Type B pancreatic cell (in vitro differentiated cells): Measurements from ENCODE around the gene TMC1. TPM values are rescaled to one million over a fixed set of nuclear protein-coding genes. Genes with fewer than 3 reads are reported as not detected.

Experiments used
- DNase-seq: peaks from one replicate; pipeline ENCODE4 v3.0.0; 2021; ENCODE audit warnings: mixed read lengths; ENCODE audit not compliant: unreplicated experiment; ENCODE audit errors: extremely low spot score
- H3K27ac Mint-ChIP-seq: 2 replicates; pipeline ENCODE4 v1.8.0; 2021; ENCODE audit warnings: mild to moderate bottlenecking, mixed read lengths
- H3K27me3 Mint-ChIP-seq: 2 replicates; pipeline ENCODE4 v1.8.0; 2021; ENCODE audit warnings: mixed read lengths
- H3K36me3 Mint-ChIP-seq: 2 replicates; pipeline ENCODE4 v1.8.0; 2021; ENCODE audit warnings: mixed read lengths
- H3K4me1 Mint-ChIP-seq: one replicate; pipeline ENCODE4 v1.8.0; 2021; ENCODE audit warnings: mixed read lengths; ENCODE audit not compliant: unreplicated experiment
- H3K4me3 Mint-ChIP-seq: 2 replicates; pipeline ENCODE4 v1.8.0; 2021; ENCODE audit warnings: mild to moderate bottlenecking, mixed read lengths
- H3K9me3 Mint-ChIP-seq: 2 replicates; pipeline ENCODE4 v1.8.0; 2021; ENCODE audit warnings: mixed read lengths
- CTCF ChIP-seq: fragments of 200-600 bp; sonication (generic); conservative IDR thresholded peaks from 2 replicates; pipeline ENCODE4 v1.5.0; 2021; ENCODE audit warnings: antibody characterized with exemption, mild to moderate bottlenecking
- total RNA-seq: library from RNA; stranded (reverse); gene quantifications from 2 replicates; pipeline ENCODE4 v1.2.1, GENCODE V29; 2021; ENCODE audit warnings: low replicate concordance

Gene TMC1
- total RNA-seq, 1 donor from 2014 or later: not detected

DNA sequence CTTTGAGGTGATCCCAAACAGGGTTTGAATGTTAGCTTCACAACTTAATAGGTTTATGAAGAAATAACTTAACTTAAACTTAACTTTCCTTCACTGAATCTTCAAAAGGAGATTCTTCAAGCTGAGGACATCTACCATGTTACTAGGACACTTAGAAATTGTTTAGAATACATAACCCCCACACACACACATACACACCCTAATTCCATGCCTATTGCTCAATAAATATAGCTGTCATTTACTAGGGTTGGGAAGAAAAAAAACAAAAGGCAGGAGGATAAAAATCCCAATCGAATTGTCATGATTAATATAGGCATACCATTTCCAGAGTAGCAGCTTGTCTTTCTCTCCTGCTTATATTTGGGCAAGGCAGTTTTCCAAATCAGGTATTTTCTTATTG, 363.1 kb downstream of the TMC1 start:
- H3K36me3 Mint-ChIP-seq: peaks cover 3% of the 10 kb centered on the region
- DNase-seq: no peak
- no peaks in the 10 kb centered on the region for H3K4me1 Mint-ChIP-seq
- no peak for TF ChIP-seq CTCF
- H3K9me3 Mint-ChIP-seq: peaks cover 17% of the 10 kb centered on the region
- peaks cover 3% of the 10 kb centered on the region for H3K27me3 Mint-ChIP-seq
- peak overlapping the region; percentile 90 for H3K27ac Mint-ChIP-seq
- H3K4me3 Mint-ChIP-seq: no peak overlapping the region

Other genes starting within 250 kb of the TMC1 start
- 175 and 203 TPM in 2 replicates for gene ZFAND5, start 156.4 kb upstream of the TMC1 start, total RNA-seq